ENCODE measurements around the gene OR9A4. TPM values are rescaled to one million over a fixed set of nuclear protein-coding genes. Genes with fewer than 3 reads are reported as not detected.

Gene OR9A4
- total RNA-seq, 1 experiment from 2014 or later: not detected

DNA sequence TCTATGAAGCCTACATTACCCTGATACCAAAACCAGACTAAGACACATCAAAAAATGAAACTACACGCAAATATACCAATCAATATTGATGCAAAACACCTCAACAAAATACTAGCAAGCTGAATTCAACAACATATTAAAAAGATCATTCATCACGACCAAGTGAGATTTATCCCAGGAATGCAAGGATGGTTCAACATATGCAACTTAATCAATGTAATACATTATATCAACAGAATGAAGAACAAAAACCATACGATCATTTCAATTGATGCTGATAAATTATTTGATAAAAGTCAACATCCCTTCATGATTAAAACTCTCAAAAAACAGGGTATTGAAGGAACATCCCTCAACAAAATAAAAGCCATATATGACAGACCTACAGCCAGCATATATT is 24.9 kb downstream of the OR9A4 start:
- Histone ChIP-seq H3K27me3 (replicated peaks; ENCODE audit: control insufficient read depth, insufficient read depth, low read length) (no peaks in the 10 kb centered on the region), H3K4me1 (no peaks in the 10 kb centered on the region), H3K9me3 (peaks cover 11% of the 10 kb centered on the region), H3K4me3 (ENCODE audit: low read depth, low read length) (no peak overlapping the region), H3K36me3 (ENCODE audit: control insufficient read depth, insufficient read depth, low read length) (no peaks in the 10 kb centered on the region)
- ChIA-PET CTCF (no interaction called here), POLR2A (no interaction called here)
- TF ChIP-seq, protein P1, sequence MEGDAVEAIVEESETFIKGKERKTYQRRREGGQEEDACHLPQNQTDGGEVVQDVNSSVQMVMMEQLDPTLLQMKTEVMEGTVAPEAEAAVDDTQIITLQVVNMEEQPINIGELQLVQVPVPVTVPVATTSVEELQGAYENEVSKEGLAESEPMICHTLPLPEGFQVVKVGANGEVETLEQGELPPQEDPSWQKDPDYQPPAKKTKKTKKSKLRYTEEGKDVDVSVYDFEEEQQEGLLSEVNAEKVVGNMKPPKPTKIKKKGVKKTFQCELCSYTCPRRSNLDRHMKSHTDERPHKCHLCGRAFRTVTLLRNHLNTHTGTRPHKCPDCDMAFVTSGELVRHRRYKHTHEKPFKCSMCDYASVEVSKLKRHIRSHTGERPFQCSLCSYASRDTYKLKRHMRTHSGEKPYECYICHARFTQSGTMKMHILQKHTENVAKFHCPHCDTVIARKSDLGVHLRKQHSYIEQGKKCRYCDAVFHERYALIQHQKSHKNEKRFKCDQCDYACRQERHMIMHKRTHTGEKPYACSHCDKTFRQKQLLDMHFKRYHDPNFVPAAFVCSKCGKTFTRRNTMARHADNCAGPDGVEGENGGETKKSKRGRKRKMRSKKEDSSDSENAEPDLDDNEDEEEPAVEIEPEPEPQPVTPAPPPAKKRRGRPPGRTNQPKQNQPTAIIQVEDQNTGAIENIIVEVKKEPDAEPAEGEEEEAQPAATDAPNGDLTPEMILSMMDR (IDR thresholded peaks at IDR 0.05; ENCODE audit: insufficient read depth in 1 of 2, low read depth in 1 of 2, low read length in 1 of 2, severe bottlenecking in 1 of 2, unreplicated experiment in 1 of 2): no peak
- no peaks in the 10 kb centered on the region for H3K4me1 Mint-ChIP-seq (ENCODE audit: low read depth, unreplicated experiment)
- no peak overlapping the region for H3K4me3 Mint-ChIP-seq (ENCODE audit: unreplicated experiment)
- H3K27me3 Mint-ChIP-seq (ENCODE audit: insufficient read depth, unreplicated experiment): peaks cover 18% of the 10 kb centered on the region
- H3K36me3 Mint-ChIP-seq (ENCODE audit: insufficient read depth, unreplicated experiment): no peaks in the 10 kb centered on the region
- no peak for DNase-seq
- peaks cover 29% of the 10 kb centered on the region for H3K9me3 Mint-ChIP-seq (ENCODE audit: unreplicated experiment)
- BruUV-seq (replicated peaks): no TSS peak
- H3K27ac Mint-ChIP-seq (ENCODE audit: unreplicated experiment): no peak overlapping the region
- intact Hi-C loops (cut with micrococcal nuclease; ENCODE audit: unreplicated experiment): no loop called here

DNA sequence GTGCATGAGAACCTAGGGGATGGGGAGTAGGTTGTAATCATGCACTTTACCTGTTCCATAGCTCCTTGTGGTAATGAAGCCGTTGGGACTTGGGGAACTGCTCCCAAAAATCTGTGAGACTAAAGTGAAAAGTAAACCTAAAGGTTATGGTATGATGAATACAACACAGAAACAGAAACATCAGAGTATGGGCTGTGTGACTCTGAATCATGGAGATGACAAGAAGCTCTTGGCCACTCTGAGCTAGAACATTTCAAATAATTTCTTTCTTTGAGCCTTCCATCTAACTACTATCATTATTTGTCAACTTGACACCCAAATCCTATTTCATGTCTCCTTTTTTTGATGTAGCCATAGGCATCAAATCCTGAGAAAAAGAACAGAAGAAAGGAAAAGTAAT is 27.6 kb downstream of the OR9A4 start:
- no peak for DNase-seq
- CTCF ChIA-PET: no interaction called here
- no peak overlapping the region for H3K27ac Mint-ChIP-seq (ENCODE audit: unreplicated experiment)
- H3K4me3 Mint-ChIP-seq (ENCODE audit: unreplicated experiment): no peak overlapping the region
- no peaks in the 10 kb centered on the region for H3K36me3 ChIP-seq (ENCODE audit: control insufficient read depth, insufficient read depth, low read length)
- intact Hi-C loops (cut with micrococcal nuclease; ENCODE audit: unreplicated experiment): no loop called here
- BruUV-seq (replicated peaks): no TSS peak
- H3K9me3 Mint-ChIP-seq (ENCODE audit: unreplicated experiment): peaks cover 28% of the 10 kb centered on the region
- no peak overlapping the region for H3K4me3 ChIP-seq (ENCODE audit: low read depth, low read length)
- H3K4me1 Mint-ChIP-seq (ENCODE audit: low read depth, unreplicated experiment): no peaks in the 10 kb centered on the region
- TF ChIP-seq, protein P1 (IDR thresholded peaks at IDR 0.05; ENCODE audit: insufficient read depth in 1 of 2, low read depth in 1 of 2, low read length in 1 of 2, severe bottlenecking in 1 of 2, unreplicated experiment in 1 of 2): no peak
- H3K9me3 ChIP-seq: peaks cover 15% of the 10 kb centered on the region
- no peaks in the 10 kb centered on the region for H3K27me3 ChIP-seq (replicated peaks; ENCODE audit: control insufficient read depth, insufficient read depth, low read length)
- no peaks in the 10 kb centered on the region for H3K36me3 Mint-ChIP-seq (ENCODE audit: insufficient read depth, unreplicated experiment)
- peaks cover 14% of the 10 kb centered on the region for H3K27me3 Mint-ChIP-seq (ENCODE audit: insufficient read depth, unreplicated experiment)
- no peaks in the 10 kb centered on the region for H3K4me1 ChIP-seq
- POLR2A ChIA-PET: no interaction called here

DNA sequence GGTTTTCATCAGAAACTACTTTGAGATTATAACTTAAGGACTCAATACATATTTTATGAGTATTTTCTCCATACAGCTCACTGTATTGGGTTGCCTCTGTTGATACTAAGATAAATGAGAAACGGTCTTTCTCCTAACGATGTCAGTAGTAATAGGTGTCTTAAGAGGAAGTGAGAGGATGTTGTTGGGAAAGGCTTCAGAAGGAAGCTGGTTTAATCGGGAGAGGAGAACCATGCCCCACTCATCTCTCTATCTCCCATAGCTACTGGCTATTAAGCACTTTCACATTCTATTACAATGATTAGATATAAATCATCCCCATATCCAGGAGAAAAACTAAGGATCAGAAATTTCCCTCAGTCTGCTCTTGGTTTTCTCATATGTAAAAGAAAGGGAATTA is 28.6 kb downstream of the OR9A4 start:
- no TSS peak for BruUV-seq (replicated peaks)
- Histone ChIP-seq H3K4me3 (ENCODE audit: low read depth, low read length) (no peak overlapping the region), H3K27me3 (replicated peaks; ENCODE audit: control insufficient read depth, insufficient read depth, low read length) (no peaks in the 10 kb centered on the region), H3K9me3 (peaks cover 15% of the 10 kb centered on the region), H3K4me1 (no peaks in the 10 kb centered on the region), H3K36me3 (ENCODE audit: control insufficient read depth, insufficient read depth, low read length) (no peaks in the 10 kb centered on the region)
- CTCF ChIA-PET: interaction anchor here (0.6 kb wide), 1 partner anchor 575 kb away, joined by 3 read pairs; no protein-coding TSS in a partner anchor
- no peak overlapping the region for H3K27ac Mint-ChIP-seq (ENCODE audit: unreplicated experiment)
- peaks cover 19% of the 10 kb centered on the region for H3K9me3 Mint-ChIP-seq (ENCODE audit: unreplicated experiment)
- POLR2A ChIA-PET: no interaction called here
- no peak overlapping the region for H3K4me3 Mint-ChIP-seq (ENCODE audit: unreplicated experiment)
- peaks cover 6% of the 10 kb centered on the region for H3K27me3 Mint-ChIP-seq (ENCODE audit: insufficient read depth, unreplicated experiment)
- H3K4me1 Mint-ChIP-seq (ENCODE audit: low read depth, unreplicated experiment): no peaks in the 10 kb centered on the region
- intact Hi-C loops (cut with micrococcal nuclease; ENCODE audit: unreplicated experiment): no loop called here
- H3K36me3 Mint-ChIP-seq (ENCODE audit: insufficient read depth, unreplicated experiment): no peaks in the 10 kb centered on the region
- no peak for DNase-seq
- TF ChIP-seq, protein P1 (IDR thresholded peaks at IDR 0.05; ENCODE audit: insufficient read depth in 1 of 2, low read depth in 1 of 2, low read length in 1 of 2, severe bottlenecking in 1 of 2, unreplicated experiment in 1 of 2): no peak

Data from Caco-2 (cell line).